GM23248 (cell line): ENCODE measurements around the gene EMID1.

Experiments used
- EZH2 ChIP-seq: fragments of 200-600 bp; sonication (generic); IDR thresholded peaks from 2 replicates; pipeline ENCODE4 v1.6.1; 2018; ENCODE audit warnings: antibody characterized with exemption, mild to moderate bottlenecking; ENCODE audit not compliant: insufficient read depth, poor library complexity, severe bottlenecking
- EZH2phosphoT487 ChIP-seq: fragments of 200-600 bp; sonication (generic); IDR thresholded peaks from 2 replicates; pipeline ENCODE4 v1.6.1; 2018; ENCODE audit warnings: antibody characterized with exemption, moderate library complexity, mild to moderate bottlenecking, low read depth; ENCODE audit not compliant: insufficient read depth

GRCh38 chr22:29291215-29291614, 85.5 kb downstream of the EMID1 start:
- TF ChIP-seq EZH2 (no peak), EZH2phosphoT487 (no peak)
